GM23248 (cell line): ENCODE measurements around the gene PPP1R37. TPM values are rescaled to one million over a fixed set of nuclear protein-coding genes. Genes with fewer than 3 reads are reported as not detected.

Experiments used
- DNase-seq: peaks from one replicate; pipeline ENCODE4 v3.0.0-alpha.2; 2015
- H2AFZ ChIP-seq: fragments of 200-600 bp; sonication (generic); 2 replicates; pipeline ENCODE4 v1.6.1; 2016; ENCODE audit warnings: antibody characterized with exemption
- H3F3A ChIP-seq: fragments of 200-600 bp; sonication (generic); 2 replicates; pipeline ENCODE4 v1.6.1; 2016; ENCODE audit warnings: mild to moderate bottlenecking, antibody characterized with exemption, mixed run types; ENCODE audit not compliant: insufficient read depth
- H3K27ac ChIP-seq: fragments of 200-600 bp; sonication (generic); 2 replicates; pipeline ENCODE4 v1.5.1; 2016; ENCODE audit warnings: mild to moderate bottlenecking
- H3K27me3 ChIP-seq: fragments of 200-600 bp; sonication (generic); replicated peaks from 2 replicates; pipeline ENCODE4 v1.6.1; 2016; ENCODE audit warnings: mild to moderate bottlenecking; ENCODE audit not compliant: insufficient read depth
- H3K36me3 ChIP-seq: fragments of 200-600 bp; sonication (generic); 2 replicates; pipeline ENCODE4 v1.6.1; 2016; ENCODE audit warnings: low read depth, mild to moderate bottlenecking
- H3K4me1 ChIP-seq: fragments of 200-600 bp; sonication (generic); 2 replicates; pipeline ENCODE4 v1.6.1; 2016; ENCODE audit warnings: mild to moderate bottlenecking; ENCODE audit not compliant: insufficient read depth
- H3K4me2 ChIP-seq: fragments of 200-600 bp; sonication (generic); one replicate; pipeline ENCODE4 v1.6.1; 2016; ENCODE audit warnings: mild to moderate bottlenecking; ENCODE audit not compliant: unreplicated experiment
- H3K4me3 ChIP-seq: fragments of 200-600 bp; sonication (generic); 2 replicates; pipeline ENCODE4 v1.5.1; 2016; ENCODE audit warnings: mild to moderate bottlenecking
- H3K79me2 ChIP-seq: fragments of 200-600 bp; sonication (generic); 2 replicates; pipeline ENCODE4 v1.6.1; 2016; ENCODE audit warnings: mild to moderate bottlenecking; ENCODE audit not compliant: insufficient read depth
- H3K9ac ChIP-seq: fragments of 200-600 bp; sonication (generic); 2 replicates; pipeline ENCODE4 v1.6.1; 2016; ENCODE audit warnings: mild to moderate bottlenecking
- H3K9me2 ChIP-seq: fragments of 200-600 bp; sonication (generic); 2 replicates; pipeline ENCODE4 v1.6.1; 2016; ENCODE audit warnings: mixed run types, mild to moderate bottlenecking, moderate library complexity; ENCODE audit not compliant: insufficient read depth
- H3K9me3 ChIP-seq: fragments of 200-600 bp; sonication (generic); one replicate; pipeline ENCODE4 v1.6.1; 2017; ENCODE audit warnings: low read depth
- H4K20me1 ChIP-seq: fragments of 200-600 bp; sonication (generic); 2 replicates; pipeline ENCODE4 v1.6.0; 2016; ENCODE audit not compliant: insufficient read depth
- EZH2 ChIP-seq: fragments of 200-600 bp; sonication (generic); IDR thresholded peaks from 2 replicates; pipeline ENCODE4 v1.6.1; 2018; ENCODE audit warnings: antibody characterized with exemption, mild to moderate bottlenecking; ENCODE audit not compliant: insufficient read depth, poor library complexity, severe bottlenecking
- EZH2phosphoT487 ChIP-seq: fragments of 200-600 bp; sonication (generic); IDR thresholded peaks from 2 replicates; pipeline ENCODE4 v1.6.1; 2018; ENCODE audit warnings: antibody characterized with exemption, moderate library complexity, mild to moderate bottlenecking, low read depth; ENCODE audit not compliant: insufficient read depth
- WGBS, 2 experiments: methylation state at CpG; one replicate each; pipeline ENCODE4 v1.1.6; 2015 to 2017; ENCODE audit warnings: low lambda C conversion rate in 2 of 2, low coverage in 1 of 2; ENCODE audit errors: missing lambda C conversion rate in 2 of 2; 5-methylcytosine and 5-hydroxymethylcytosine counted together
- in situ Hi-C: fragments of 300-500 bp; cut with MboI; formaldehyde crosslinking; loops from 2 replicates; pipeline ENCODE4 v1.15.0; 2020
- polyA plus RNA-seq: library from polyadenylated mRNA; unstranded; fragments of >200 nt; fragmentation: Nextera tagmentation; extraction: Ambion mirVana; gene quantifications from 2 replicates; pipeline ENCODE4 v1.2.1, GENCODE V29; 2016
- total RNA-seq: library from RNA; depleted of rRNA; stranded (reverse); fragments of >200 nt; shearing (Covaris generic); gene quantifications from 2 replicates; pipeline ENCODE4 v1.2.3, GENCODE V29; 2014

The PPP1R37 gene
- total and polyA plus RNA-seq, 2 experiments from 2014 or later: 1.9 to 43.8 TPM

DNA sequence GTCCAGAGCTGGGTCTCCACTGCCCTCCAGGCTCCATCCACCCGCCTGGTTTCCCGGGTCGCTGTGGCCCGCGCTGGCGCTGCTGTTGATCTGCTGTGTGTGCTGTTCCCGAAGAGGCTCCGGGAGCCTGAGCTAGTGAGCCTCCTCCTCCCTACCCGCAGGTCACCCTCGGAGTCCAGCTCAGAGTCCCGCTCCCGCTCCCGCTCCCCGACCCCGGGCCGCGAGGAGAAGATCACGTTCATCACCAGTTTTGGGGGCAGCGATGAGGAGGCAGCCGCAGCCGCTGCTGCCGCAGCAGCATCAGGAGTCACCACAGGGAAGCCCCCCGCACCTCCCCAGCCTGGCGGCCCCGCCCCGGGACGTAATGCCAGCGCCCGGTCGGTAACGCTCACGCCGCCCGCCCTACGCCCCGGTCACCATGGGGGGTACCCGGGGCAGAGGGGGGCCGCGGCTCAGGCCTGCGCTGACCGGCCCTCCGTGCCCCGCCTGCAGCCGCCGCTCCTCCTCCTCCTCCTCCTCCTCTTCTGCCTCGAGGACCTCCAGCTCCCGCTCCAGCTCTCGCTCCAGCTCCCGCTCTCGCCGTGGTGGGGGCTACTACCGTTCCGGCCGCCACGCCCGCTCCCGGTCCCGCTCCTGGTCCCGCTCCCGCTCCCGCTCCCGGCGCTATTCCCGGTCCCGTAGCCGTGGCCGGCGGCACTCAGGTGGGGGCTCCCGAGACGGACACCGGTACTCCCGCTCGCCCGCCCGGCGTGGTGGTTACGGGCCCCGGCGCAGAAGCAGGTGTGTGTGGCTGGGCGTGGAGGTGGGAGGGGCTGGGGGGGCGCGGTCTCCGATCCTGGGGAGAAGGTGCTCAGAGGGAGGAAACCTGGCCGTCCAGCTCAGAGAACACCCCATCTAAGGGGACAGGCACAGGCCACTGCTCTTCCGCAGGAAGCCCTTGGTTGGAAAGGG, 28.9 kb upstream of the PPP1R37 start:
- in situ Hi-C loops: no loop called here
- DNase-seq: no peak
- H3K36me3 ChIP-seq: peaks cover 24% of the 10 kb centered on the region; the same call in 1 of the 2 replicates

DNA sequence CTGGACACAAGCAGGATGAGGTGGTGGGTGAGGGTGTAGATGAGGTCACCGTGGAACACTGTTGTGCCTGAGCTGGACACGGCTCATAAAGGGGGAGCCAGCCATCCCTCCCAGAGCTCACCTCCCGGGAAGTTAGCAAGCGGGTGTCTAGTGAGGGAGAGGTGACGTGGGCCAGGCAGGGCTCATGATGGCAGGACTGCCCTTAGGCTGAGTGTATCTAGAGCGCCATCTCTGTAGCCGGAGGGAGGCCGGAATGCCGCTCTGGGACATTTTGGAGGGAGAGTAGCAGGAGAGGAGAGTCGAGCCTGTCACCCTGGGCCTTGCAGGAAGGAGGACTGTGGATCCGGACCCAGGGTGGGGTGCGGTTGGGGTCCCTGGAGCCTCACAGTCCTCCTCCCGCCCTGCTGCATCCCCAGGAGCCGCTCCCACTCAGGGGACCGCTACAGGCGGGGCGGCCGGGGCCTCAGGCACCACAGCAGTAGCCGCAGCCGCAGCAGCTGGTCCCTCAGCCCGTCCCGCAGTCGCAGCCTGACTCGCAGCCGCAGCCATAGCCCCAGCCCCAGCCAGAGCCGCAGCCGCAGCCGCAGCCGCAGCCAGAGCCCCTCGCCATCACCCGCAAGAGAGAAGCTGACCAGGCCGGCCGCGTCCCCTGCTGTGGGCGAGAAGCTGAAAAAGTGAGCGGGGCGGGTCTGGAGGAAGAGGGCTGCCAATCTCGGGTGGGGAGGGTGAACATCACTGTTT, 25.9 kb upstream of the PPP1R37 start:
- Histone ChIP-seq H3K9me2 (no peaks in the 10 kb centered on the region), H3K4me1 (no peaks in the 10 kb centered on the region), H3F3A (no peaks in the 10 kb centered on the region), H3K36me3 (peaks cover 20% of the 10 kb centered on the region; the same call in 1 of the 2 replicates), H3K79me2 (peaks cover 5% of the 10 kb centered on the region; the same call in 1 of the 2 replicates), H3K4me3 (no peak overlapping the region), H3K9me3 (no peaks in the 10 kb centered on the region), H3K27me3 (no peaks in the 10 kb centered on the region), H2AFZ (no peak overlapping the region), H3K4me2 (no peak overlapping the region), H3K9ac (no peak overlapping the region), H3K27ac (no peak overlapping the region), H4K20me1 (no peaks in the 10 kb centered on the region)
- TF ChIP-seq EZH2phosphoT487: no peak
- no peak for TF ChIP-seq EZH2
- 96% methylated on average over 35 to 38 of the region's 38 CpGs for WGBS, 2 experiments
- DNase-seq: no peak
- in situ Hi-C loops: no loop called here

More for the DNA sequence above, 28.9 kb upstream of the PPP1R37 start:
- Histone ChIP-seq H3K79me2 (peaks cover 8% of the 10 kb centered on the region), H3K27ac (no peak overlapping the region), H3K4me3 (no peak overlapping the region), H3K9ac (no peak overlapping the region), H3K27me3 (no peaks in the 10 kb centered on the region), H3F3A (no peaks in the 10 kb centered on the region), H3K4me2 (no peak overlapping the region), H3K9me2 (no peaks in the 10 kb centered on the region), H2AFZ (no peak overlapping the region), H3K9me3 (no peaks in the 10 kb centered on the region), H4K20me1 (no peaks in the 10 kb centered on the region), H3K4me1 (no peaks in the 10 kb centered on the region)
- TF ChIP-seq EZH2phosphoT487 (no peak), EZH2 (no peak)
- 95 to 96% methylated on average over 33 to 85 of the region's 85 CpGs for WGBS, 2 experiments

DNA sequence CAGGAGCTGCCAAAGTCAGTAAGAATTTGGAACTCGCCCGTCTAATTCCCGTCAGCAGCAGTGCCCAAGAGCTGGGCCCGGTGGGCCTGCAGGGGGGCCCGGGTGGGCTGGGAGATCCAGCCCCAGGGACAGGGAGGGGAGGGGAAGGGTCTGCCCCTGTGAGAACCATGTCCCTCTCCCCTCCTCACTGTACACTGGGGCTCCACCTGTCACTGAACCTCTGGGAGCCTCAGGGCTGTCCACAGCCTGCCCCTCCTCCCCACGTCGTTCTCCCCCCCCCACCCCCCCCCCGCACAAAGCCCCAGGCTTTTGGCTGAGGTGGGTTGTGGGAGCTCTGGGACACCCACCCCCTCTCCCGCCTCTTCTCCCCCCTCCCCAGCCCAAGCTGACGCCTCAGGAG, 24.9 kb upstream of the PPP1R37 start:
- WGBS, 2 experiments: 87 to 88% methylated on average over 3 to 7 of the region's 10 CpGs
- Histone ChIP-seq H3K79me2 (peaks cover 5% of the 10 kb centered on the region; the same call in 1 of the 2 replicates), H3K4me1 (no peaks in the 10 kb centered on the region), H3K4me2 (no peak overlapping the region), H3K9me2 (no peaks in the 10 kb centered on the region), H3K27me3 (no peaks in the 10 kb centered on the region), H3K4me3 (no peak overlapping the region), H3K36me3 (peaks cover 13% of the 10 kb centered on the region; the same call in 1 of the 2 replicates), H4K20me1 (no peaks in the 10 kb centered on the region), H3K9ac (no peak overlapping the region), H3K9me3 (no peaks in the 10 kb centered on the region), H3K27ac (no peak overlapping the region), H2AFZ (no peak overlapping the region), H3F3A (no peaks in the 10 kb centered on the region)
- in situ Hi-C loops: no loop called here
- DNase-seq: no peak
- TF ChIP-seq EZH2 (no peak), EZH2phosphoT487 (no peak)

DNA sequence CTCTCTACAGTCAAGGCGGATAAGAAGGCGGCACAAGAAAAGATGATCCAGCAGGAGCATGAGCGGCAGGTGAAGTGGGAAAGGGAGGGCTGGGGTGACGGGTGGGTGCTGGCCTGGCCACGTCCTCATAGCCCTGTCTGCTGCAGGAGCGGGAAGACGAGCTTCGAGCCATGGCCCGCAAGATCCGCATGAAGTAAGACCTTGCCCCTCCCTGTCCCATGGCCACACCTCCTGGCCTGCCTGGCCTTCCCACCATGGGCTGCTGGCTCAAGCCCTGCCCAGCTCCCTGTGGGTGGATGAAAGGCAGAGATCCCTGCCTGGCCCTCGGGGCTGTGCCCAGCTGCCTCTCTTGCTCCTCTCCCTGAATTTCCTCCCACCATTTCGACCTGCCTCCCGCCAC, 23.9 kb upstream of the PPP1R37 start:
- Histone ChIP-seq H3K4me3 (no peak overlapping the region), H3K9ac (no peak overlapping the region), H3K9me2 (no peaks in the 10 kb centered on the region), H2AFZ (no peak overlapping the region), H3F3A (peaks cover 5% of the 10 kb centered on the region; the same call in 1 of the 2 replicates), H4K20me1 (no peaks in the 10 kb centered on the region), H3K36me3 (peaks cover 13% of the 10 kb centered on the region; the same call in 1 of the 2 replicates), H3K4me1 (no peaks in the 10 kb centered on the region), H3K9me3 (no peaks in the 10 kb centered on the region), H3K79me2 (peaks cover 5% of the 10 kb centered on the region; the same call in 1 of the 2 replicates), H3K27me3 (no peaks in the 10 kb centered on the region), H3K27ac (no peak overlapping the region), H3K4me2 (no peak overlapping the region)
- no peak for TF ChIP-seq EZH2
- TF ChIP-seq EZH2phosphoT487: no peak
- 76 to 80% methylated on average over 9 to 13 of the region's 13 CpGs for WGBS, 2 experiments
- peak; percentile 43 for DNase-seq
- in situ Hi-C loops: no loop called here
